ENCODE data around the gene CHST15. TPM values are rescaled to one million over a fixed set of nuclear protein-coding genes. Genes with fewer than 3 reads are reported as not detected.

Gene CHST15
- total RNA-seq, 4 donors from 2014 or later, result 4.0 to 23.0 (median 13.8) TPM

DNA sequence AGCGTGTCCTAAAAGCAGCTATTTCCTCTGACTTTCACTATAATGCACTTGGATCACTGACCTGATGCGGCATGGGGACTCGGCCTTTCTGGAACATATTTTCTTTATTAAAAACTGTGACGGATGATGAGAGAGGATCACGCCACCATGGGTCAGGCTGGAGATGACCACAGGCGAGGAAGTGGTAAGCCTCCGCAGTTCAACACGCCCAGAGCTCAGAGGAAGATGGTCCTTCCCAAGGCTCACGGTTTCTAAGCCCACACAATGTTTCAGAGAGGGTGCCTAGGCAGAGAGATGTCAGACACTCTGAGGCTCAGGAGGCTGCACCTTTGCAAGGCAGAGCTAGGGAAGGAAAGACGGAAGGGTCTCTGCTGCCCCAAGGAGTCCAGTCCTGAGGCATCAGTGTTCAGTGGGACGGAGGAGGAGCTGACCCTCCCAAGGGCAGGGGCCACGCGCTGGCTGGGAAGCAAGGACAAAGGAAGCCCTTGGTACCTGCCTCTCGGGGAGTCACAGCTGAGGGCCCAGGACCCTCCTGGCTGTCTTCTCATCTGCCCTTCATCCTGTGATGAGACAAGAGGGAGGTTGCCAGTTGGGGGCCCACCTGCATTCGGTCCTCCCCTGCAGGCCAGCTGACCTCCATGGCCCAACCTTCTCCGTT lies 9.5 kb downstream of the CHST15 start:
- intact Hi-C loops (cut with DNase I), result no loop called here
- H3K4me3 ChIP-seq, result no peak overlapping the region
- H3K9me3 ChIP-seq, result no peaks in the 10 kb centered on the region
- no peak for DNase-seq
- WGBS, 2 donors, result 70 to 87% methylated on average over 11 of the region's 16 CpGs
- no peak for TF ChIP-seq POLR2A (IDR thresholded peaks at IDR 0.05)
- TF ChIP-seq, protein P1, sequence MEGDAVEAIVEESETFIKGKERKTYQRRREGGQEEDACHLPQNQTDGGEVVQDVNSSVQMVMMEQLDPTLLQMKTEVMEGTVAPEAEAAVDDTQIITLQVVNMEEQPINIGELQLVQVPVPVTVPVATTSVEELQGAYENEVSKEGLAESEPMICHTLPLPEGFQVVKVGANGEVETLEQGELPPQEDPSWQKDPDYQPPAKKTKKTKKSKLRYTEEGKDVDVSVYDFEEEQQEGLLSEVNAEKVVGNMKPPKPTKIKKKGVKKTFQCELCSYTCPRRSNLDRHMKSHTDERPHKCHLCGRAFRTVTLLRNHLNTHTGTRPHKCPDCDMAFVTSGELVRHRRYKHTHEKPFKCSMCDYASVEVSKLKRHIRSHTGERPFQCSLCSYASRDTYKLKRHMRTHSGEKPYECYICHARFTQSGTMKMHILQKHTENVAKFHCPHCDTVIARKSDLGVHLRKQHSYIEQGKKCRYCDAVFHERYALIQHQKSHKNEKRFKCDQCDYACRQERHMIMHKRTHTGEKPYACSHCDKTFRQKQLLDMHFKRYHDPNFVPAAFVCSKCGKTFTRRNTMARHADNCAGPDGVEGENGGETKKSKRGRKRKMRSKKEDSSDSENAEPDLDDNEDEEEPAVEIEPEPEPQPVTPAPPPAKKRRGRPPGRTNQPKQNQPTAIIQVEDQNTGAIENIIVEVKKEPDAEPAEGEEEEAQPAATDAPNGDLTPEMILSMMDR (IDR thresholded peaks at IDR 0.05), result no peak
- peaks cover 20 to 87% (median 36%) of the 10 kb centered on the region in 3 donors for H3K4me1 ChIP-seq
- H3K27ac ChIP-seq, result peak overlapping the region in 3 of 4 donors; percentile 48 to 63 (median 58)
- no peaks in the 10 kb centered on the region for H3K36me3 ChIP-seq
- H3K27me3 ChIP-seq, result no peaks in the 10 kb centered on the region

DNA sequence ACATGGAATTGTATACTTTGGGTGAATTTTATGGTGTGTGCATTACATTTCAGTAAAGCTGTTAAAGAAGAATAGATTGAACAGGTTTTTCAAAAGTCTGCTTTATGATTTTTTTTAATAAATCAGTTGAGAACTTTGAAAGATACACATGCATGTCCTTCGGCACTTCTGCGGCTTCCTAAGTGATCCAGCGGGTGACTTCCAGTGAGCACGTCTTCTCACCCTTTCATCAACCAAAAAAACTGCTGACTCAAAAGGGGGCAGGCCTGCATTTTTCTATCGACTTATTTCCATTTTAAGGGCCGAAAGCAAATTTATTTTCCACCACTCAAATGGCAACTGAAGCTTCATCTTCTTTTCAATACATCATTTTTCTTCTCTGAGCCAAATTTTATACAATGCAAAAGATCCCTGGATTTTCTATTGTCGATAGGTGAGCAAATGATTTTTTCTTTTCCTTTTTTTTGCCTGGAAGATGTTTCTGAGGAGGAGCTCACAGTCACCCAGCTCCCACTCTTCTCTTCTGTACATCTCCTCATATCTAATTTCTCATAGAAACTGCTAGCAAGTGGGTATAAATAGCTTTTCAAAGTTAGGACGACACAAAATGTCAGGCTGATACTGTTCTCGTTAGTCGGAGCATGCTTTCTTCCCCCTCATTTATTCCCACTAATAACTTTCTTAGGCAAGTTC lies 10.2 kb downstream of the CHST15 start:
- no peaks in the 10 kb centered on the region for H3K36me3 ChIP-seq
- H3K27me3 ChIP-seq, result no peaks in the 10 kb centered on the region
- H3K9me3 ChIP-seq, result no peaks in the 10 kb centered on the region
- 84 to 90% methylated on average over 10 of the region's 10 CpGs for WGBS, 2 donors
- peak overlapping the region in 2 of 4 donors; percentile 58 to 63 for H3K27ac ChIP-seq
- DNase-seq, result no peak
- no peak for TF ChIP-seq POLR2A (IDR thresholded peaks at IDR 0.05)
- TF ChIP-seq, protein P1 (IDR thresholded peaks at IDR 0.05), result no peak
- intact Hi-C loops (cut with DNase I), result no loop called here
- no peak overlapping the region for H3K4me3 ChIP-seq
- H3K4me1 ChIP-seq, result peaks cover 16 to 87% (median 33%) of the 10 kb centered on the region in 3 donors

DNA sequence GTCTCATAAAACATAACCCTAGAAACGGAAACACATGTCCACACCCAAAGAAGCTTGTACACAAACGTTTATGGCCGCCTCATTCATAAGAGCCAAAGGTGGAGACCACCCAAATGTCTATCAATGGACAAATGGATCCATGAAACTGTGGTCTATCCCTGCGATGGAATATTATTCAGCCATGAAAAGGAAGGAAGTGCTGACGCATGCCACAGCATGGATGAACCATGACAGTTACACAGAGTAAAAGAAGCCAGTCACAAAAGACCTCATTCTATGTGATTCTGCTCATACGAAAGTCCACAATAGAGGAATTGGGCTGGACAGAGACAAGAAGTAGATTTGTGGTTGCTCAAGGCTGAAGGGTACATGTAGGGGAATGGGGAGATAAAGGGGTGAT lies 10.8 kb downstream of the CHST15 start:
- 95 to 96% methylated on average over 6 of the region's 6 CpGs for WGBS, 2 donors

DNA sequence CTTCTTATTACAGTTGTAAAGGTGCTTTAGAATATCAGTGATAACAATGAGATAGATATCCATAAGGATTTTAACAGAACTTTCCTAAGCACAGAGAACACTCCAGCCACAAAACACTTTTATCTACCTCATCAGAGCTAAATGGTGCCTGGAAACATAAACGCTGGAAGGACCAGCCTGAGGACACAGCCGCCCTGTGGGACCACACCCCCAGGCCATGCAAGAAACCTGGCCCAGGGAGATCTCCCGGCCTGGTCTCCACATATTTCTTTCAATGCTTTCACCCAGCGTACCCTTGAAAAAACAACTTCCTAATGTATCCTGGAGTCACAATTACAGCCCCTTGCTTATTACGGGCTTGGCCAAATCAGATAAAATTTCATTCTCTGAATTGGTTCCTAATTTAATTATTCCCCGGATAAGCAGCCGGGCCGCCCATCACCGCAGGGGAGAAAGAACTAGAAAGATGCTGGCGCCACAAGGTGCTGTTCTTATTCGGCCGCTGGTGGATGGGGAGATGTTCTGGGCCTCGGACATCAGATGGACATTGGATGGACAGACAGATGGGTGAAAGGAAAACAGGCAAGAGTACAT lies 11.8 kb downstream of the CHST15 start:
- no peak for DNase-seq
- Histone ChIP-seq H3K36me3 (no peaks in the 10 kb centered on the region), H3K4me1 (peaks cover 3 to 83% (median 20%) of the 10 kb centered on the region in 3 donors), H3K27me3 (no peaks in the 10 kb centered on the region), H3K4me3 (no peak overlapping the region), H3K27ac (no peak overlapping the region), H3K9me3 (no peaks in the 10 kb centered on the region)
- intact Hi-C loops (cut with DNase I), result no loop called here
- TF ChIP-seq, protein P1 (IDR thresholded peaks at IDR 0.05), result no peak
- no peak for TF ChIP-seq POLR2A (IDR thresholded peaks at IDR 0.05)
- 88 to 93% methylated on average over 8 to 13 of the region's 13 CpGs for WGBS, 2 donors

More for the DNA sequence above, 10.8 kb downstream of the CHST15 start:
- H3K9me3 ChIP-seq, result no peaks in the 10 kb centered on the region
- H3K36me3 ChIP-seq, result no peaks in the 10 kb centered on the region
- H3K27ac ChIP-seq, result no peak overlapping the region
- no peak overlapping the region for H3K4me3 ChIP-seq
- no peak for DNase-seq
- intact Hi-C loops (cut with DNase I), result no loop called here
- H3K4me1 ChIP-seq, result peaks cover 10 to 87% (median 28%) of the 10 kb centered on the region in 3 donors
- no peaks in the 10 kb centered on the region for H3K27me3 ChIP-seq
- TF ChIP-seq POLR2A (IDR thresholded peaks at IDR 0.05), result no peak
- TF ChIP-seq, protein P1 (IDR thresholded peaks at IDR 0.05), result no peak

DNA sequence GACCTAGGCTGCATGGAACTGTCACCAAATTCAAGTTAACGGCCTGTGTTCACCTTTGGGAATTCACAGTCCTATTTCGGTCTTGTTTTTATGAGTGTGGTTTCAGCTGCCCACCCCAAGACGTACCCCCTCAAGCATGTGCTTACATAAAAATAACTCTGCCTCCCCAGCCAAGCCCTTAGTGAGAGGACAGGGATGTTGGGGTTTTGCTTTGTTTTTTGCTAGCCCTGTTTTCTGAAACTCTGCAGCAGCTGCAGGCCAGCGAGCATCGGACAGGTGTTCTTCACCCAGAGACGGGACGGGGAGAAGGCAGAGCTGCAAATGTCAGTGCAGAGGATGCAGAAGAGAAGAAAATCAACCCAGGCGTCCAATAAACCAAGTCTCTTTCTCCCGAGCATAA lies 13.5 kb downstream of the CHST15 start:
- no peaks in the 10 kb centered on the region for H3K27me3 ChIP-seq
- 82 to 85% methylated on average over 9 of the region's 9 CpGs for WGBS, 2 donors
- intact Hi-C loops (cut with DNase I), result no loop called here
- no peak for DNase-seq
- H3K4me1 ChIP-seq, result peaks cover 3 to 82% (median 21%) of the 10 kb centered on the region in 3 donors
- TF ChIP-seq, protein P1 (IDR thresholded peaks at IDR 0.05), result no peak
- no peak for TF ChIP-seq POLR2A (IDR thresholded peaks at IDR 0.05)
- H3K4me3 ChIP-seq, result no peak overlapping the region
- peak overlapping the region in 1 of 4 donors; percentile 21 for H3K27ac ChIP-seq
- no peaks in the 10 kb centered on the region for H3K9me3 ChIP-seq
- no peaks in the 10 kb centered on the region for H3K36me3 ChIP-seq
